Suprapubic skin (tissue), 4 donors: ENCODE data around the gene HM13. TPM values are rescaled to one million over a fixed set of nuclear protein-coding genes. Genes with fewer than 3 reads are reported as not detected.
A peak's percentile ranks its signal among the peaks of the same experiment; 100 is the strongest.
"Not testable (repeated sequence)": the region's sequence is repeated elsewhere in the genome, so short reads cannot be mapped to it uniquely, and the experiment has no call there.

Experiments used
- DNase-seq, 2 donors: peaks; one replicate each; pipeline ENCODE4 v3.0.0-alpha.2; 2019; ENCODE audit warnings: low spot score in 2 of 2
- H3K27ac ChIP-seq: fragments of 200-600 bp; sonication (generic); one replicate; pipeline ENCODE4 v1.5.1; 2019
- H3K27me3 ChIP-seq: fragments of 200-600 bp; sonication (generic); one replicate; pipeline ENCODE4 v1.5.1; 2019
- H3K36me3 ChIP-seq: fragments of 200-600 bp; sonication (generic); one replicate; pipeline ENCODE4 v1.5.1; 2019
- H3K4me1 ChIP-seq: fragments of 200-600 bp; sonication (generic); one replicate; pipeline ENCODE4 v1.5.1; 2019
- H3K4me3 ChIP-seq: fragments of 200-600 bp; sonication (generic); one replicate; pipeline ENCODE4 v1.5.1; 2019; ENCODE audit warnings: mild to moderate bottlenecking
- H3K9me3 ChIP-seq: fragments of 200-600 bp; sonication (generic); one replicate; pipeline ENCODE4 v1.5.1; 2019
- EP300 ChIP-seq: sonication (generic); formaldehyde crosslinking; IDR thresholded peaks from one replicate; pipeline ENCODE4 v1.6.1; 2017; ENCODE audit warnings: antibody characterized with exemption
- POLR2A ChIP-seq, 2 donors: fragments of 450-650 bp; IDR thresholded peaks; one replicate each; pipeline ENCODE4 v1.6.1; 2017; ENCODE audit warnings: antibody characterized with exemption in 2 of 2, mild to moderate bottlenecking in 2 of 2, moderate library complexity in 2 of 2
- POLR2AphosphoS5 ChIP-seq, 3 donors: sonication (generic); formaldehyde crosslinking; IDR thresholded peaks; one replicate each; pipeline ENCODE4 v1.6.1; 2017; ENCODE audit warnings: antibody characterized with exemption in 3 of 3
- WGBS: methylation state at CpG from one replicate; pipeline ENCODE4 v1.1.5; 2018; 5-methylcytosine and 5-hydroxymethylcytosine counted together
- total RNA-seq, 4 donors: library from RNA; depleted of rRNA; stranded (reverse); fragments of >200 nt; gene quantifications; one replicate each; pipeline ENCODE4 v1.1.0, GENCODE V29; 2016
- TF ChIP-seq, protein P1 (sequence below), 2 donors: fragments of 200-600 bp in 1 of 2; fragments of 450-650 bp in 1 of 2; sonication (generic) in 1 of 2; IDR thresholded peaks; one replicate each; pipeline ENCODE4 v1.5.1; 2016 to 2019; ENCODE audit warnings: antibody characterized with exemption in 2 of 2, mild to moderate bottlenecking in 1 of 2, moderate library complexity in 1 of 2

Gene HM13
- total RNA-seq, 4 donors from 2014 or later: 44.3 to 59.7 (median 54.4) TPM

DNA sequence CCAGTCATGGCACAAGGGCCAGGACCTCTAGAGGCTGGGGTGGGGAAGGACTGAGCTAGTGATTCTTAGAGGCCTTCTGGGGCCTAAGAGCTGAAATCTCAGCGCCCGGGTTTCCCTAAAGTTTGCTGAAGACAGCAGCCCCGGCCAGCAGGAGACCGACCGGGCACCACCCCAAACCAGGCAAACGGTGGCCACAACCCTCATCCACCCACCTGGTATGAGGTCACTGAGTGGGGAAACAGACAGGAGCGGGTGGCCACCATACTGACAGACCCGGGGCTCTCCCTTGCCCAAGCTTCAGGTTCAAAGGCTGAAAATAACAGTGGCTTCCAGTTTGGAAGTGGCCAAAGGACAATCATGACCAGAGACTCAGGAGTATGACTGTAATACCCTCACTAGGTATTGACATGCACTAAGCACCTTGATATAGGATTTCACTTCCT, 55.8 kb downstream of the HM13 start:
- Histone ChIP-seq H3K4me1 (peaks cover 88% of the 10 kb centered on the region), H3K4me3 (no peak overlapping the region), H3K27me3 (no peaks in the 10 kb centered on the region), H3K27ac (peak overlapping the region; percentile 70), H3K9me3 (no peaks in the 10 kb centered on the region), H3K36me3 (peaks cover 33% of the 10 kb centered on the region)
- DNase-seq: no peak
- TF ChIP-seq POLR2A (IDR thresholded peaks at IDR 0.05) (no peak), POLR2AphosphoS5 (IDR thresholded peaks at IDR 0.05) (no peak), EP300 (no peak)
- TF ChIP-seq, protein P1, sequence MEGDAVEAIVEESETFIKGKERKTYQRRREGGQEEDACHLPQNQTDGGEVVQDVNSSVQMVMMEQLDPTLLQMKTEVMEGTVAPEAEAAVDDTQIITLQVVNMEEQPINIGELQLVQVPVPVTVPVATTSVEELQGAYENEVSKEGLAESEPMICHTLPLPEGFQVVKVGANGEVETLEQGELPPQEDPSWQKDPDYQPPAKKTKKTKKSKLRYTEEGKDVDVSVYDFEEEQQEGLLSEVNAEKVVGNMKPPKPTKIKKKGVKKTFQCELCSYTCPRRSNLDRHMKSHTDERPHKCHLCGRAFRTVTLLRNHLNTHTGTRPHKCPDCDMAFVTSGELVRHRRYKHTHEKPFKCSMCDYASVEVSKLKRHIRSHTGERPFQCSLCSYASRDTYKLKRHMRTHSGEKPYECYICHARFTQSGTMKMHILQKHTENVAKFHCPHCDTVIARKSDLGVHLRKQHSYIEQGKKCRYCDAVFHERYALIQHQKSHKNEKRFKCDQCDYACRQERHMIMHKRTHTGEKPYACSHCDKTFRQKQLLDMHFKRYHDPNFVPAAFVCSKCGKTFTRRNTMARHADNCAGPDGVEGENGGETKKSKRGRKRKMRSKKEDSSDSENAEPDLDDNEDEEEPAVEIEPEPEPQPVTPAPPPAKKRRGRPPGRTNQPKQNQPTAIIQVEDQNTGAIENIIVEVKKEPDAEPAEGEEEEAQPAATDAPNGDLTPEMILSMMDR (IDR thresholded peaks at IDR 0.05): no peak
- WGBS: 54% methylated on average over 6 of the region's 8 CpGs

DNA sequence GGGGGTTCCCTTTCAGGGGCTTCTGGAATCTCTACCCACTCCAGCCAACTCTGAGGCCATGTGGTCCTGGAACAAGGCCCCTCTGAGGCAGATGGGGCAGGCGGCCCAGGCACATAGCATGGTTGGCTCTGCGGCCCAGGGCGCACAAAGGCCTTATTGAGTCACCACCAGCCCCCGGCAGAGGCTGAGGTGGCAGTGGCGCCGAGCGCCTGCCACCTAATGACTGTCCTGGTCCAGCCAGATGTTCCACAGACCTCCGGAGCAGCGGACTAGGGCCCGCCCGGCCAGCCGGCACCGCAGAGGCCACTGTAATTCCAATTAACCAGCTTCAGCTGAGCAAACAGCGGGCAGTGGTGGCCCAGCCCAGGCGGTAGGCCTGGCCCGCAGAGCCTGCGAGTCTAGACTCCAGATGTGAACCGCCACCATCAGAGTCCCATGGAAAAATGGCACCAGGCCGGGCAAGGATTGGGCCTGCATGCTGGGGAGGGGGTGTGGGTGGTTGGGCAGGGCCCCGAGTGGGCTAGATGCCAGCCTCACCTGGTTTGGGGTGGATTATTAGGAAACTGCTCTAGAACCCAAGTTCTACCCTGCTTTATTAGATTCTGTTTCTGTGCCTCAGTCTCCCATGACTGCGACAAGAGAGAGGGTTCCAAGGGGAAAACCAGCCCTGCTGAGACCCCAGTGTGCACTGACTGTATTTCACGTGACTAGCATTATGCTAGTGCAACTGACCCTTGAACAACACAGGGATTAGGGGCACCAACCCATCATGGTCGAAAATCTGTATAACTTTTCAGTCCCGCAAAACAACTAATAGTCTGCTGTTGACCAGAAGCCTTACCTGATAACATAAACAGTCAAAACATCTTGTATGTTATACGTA, 56.7 kb downstream of the HM13 start:
- peaks cover 29% of the 10 kb centered on the region for H3K36me3 ChIP-seq
- peak in 1 of 2 donors; percentile 78 for DNase-seq
- H3K27ac ChIP-seq: peak overlapping the region; percentile 70
- WGBS: 78% methylated on average over 6 of the region's 25 CpGs
- TF ChIP-seq POLR2AphosphoS5 (IDR thresholded peaks at IDR 0.05) (peak in 1 of 3 donors; percentile 23), POLR2A (IDR thresholded peaks at IDR 0.05) (no peak)
- H3K4me3 ChIP-seq: no peak overlapping the region
- no peaks in the 10 kb centered on the region for H3K27me3 ChIP-seq
- no peaks in the 10 kb centered on the region for H3K9me3 ChIP-seq
- peaks cover 80% of the 10 kb centered on the region for H3K4me1 ChIP-seq

DNA sequence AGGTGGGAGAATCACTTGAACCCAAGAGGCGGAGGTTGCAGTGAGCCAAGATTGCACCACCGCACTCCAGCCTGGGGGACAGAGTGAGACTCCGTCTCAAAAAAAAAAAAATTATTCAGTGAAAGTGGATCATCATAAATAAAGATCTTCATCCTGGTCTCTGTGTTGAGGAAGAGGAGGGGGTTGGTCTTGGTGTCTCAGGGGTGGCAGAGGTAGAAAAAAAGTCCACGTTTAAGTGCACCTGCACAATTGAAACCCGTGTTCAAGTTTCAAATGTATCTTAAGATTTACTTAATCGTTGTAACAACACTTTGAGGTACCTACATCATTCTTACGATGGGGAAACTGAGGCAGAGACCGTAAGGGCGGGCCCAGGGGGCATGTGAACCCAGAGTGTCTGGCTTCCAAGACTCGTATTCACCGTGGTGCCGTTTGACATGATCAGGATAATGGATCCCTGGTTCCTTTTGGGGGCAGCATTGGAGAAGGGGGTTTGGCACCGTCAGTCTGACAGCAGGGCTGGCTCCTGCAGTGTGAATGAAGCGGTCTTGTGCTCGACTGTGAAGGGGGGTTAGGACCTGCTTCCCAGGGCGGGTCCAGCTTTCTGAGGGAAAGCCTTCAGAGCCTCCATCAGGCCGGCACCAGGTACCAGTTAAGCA, 57.9 kb downstream of the HM13 start:
- Histone ChIP-seq H3K27ac (peak overlapping the region; percentile 83), H3K4me1 (peaks cover 68% of the 10 kb centered on the region), H3K27me3 (no peaks in the 10 kb centered on the region), H3K9me3 (no peaks in the 10 kb centered on the region), H3K4me3 (peak overlapping the region; percentile 47), H3K36me3 (peaks cover 18% of the 10 kb centered on the region)
- no peak for DNase-seq
- no peak for TF ChIP-seq POLR2AphosphoS5 (IDR thresholded peaks at IDR 0.05)
- TF ChIP-seq, protein P1 (IDR thresholded peaks at IDR 0.05): no peak
- TF ChIP-seq POLR2A (IDR thresholded peaks at IDR 0.05): no peak
- no peak for TF ChIP-seq EP300
- WGBS: 30% methylated on average over 17 of the region's 17 CpGs

DNA sequence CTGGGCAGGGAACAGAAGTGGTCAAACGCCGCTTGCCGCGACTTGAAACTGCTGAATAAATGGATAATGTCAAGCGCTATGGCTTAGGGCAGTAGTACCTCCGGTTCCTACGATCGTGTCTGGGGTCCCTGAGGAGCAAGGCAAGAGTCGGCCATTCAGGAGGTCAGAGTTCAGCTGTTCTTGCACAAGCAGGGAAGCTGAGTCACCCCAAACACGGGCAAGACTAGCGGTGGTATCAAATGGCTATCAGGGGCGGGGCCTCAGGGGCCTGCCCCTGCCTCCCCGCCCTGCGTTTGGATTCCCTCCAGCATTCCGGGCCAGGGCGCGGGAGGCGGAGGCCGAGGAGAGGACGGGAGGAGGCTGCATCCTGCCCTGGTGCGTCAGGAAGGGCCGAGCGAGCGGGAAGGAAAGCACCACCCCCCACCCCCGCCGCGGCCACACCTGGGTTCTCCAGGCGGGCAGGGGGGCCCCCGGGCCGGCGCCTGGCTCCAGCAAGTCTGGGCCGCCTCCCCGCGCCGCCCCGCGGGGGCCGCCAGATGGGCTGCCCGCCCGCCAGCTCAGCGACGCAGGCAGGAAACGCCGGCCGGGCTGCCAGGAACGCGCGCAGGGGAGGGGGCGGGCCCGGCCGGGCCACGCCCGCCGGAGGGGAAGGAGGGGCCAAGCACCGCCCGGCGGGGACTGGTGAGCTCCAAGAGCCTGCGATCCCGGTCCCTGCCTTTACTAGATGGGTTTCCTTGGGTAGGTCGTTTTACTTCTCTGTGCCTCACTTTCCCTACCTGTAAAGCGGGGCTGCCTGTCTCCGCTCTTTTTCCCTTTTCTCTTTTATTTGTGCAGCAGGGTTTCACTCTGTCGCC, 58.7 kb downstream of the HM13 start:
- 3% methylated on average over 20 of the region's 63 CpGs for WGBS
- Histone ChIP-seq H3K27ac (peak overlapping the region; percentile 83), H3K36me3 (peaks cover 10% of the 10 kb centered on the region), H3K4me1 (peaks cover 60% of the 10 kb centered on the region), H3K4me3 (peak overlapping the region; percentile 47), H3K27me3 (no peaks in the 10 kb centered on the region), H3K9me3 (no peaks in the 10 kb centered on the region)
- DNase-seq: peak; percentile 96 to 97
- peak; percentile 59 to 77 for TF ChIP-seq POLR2A (IDR thresholded peaks at IDR 0.05)
- TF ChIP-seq POLR2AphosphoS5 (IDR thresholded peaks at IDR 0.05): peak; percentile 75 to 97 (median 91)
- TF ChIP-seq, protein P1 (IDR thresholded peaks at IDR 0.05): no peak
- no peak for TF ChIP-seq EP300

DNA sequence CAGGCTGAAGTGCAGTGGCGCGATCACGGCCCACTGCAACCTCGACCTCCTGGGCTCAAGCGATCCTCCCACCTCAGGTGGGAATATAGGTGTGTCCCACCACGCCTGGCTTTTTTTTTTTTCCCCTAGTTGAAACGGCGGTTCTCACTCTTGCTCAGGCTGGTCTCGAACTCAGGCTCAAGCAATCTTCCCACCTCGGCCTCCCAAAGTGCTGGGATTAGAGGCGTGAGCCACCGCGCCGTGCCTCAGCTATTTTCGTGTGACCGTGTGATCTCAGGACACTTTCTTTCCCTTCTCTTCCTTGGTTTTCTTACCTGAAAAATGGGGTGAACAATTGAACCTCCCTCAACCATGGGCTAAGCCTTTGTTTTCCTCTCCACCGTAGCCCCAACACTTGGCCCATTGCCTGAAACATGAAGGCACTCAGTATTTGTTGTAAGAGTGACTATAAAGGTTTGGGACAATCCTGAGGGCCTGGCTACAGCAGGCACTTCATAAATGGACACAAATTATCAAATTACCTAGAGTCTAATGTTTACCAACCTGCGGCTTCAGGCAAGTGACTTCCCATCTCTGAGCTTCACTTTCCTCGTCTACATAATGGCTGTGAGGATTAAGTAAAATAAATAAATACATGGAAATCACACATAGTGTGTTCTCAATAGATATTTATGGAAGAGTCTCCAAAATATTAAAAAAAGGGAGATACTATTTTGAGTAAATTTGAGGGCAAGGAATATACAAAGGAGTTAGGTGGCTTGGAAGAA, 59.5 kb downstream of the HM13 start:
- Histone ChIP-seq H3K9me3 (no peaks in the 10 kb centered on the region), H3K4me1 (peaks cover 52% of the 10 kb centered on the region)
- 31% methylated on average over 19 of the region's 19 CpGs for WGBS

DNA sequence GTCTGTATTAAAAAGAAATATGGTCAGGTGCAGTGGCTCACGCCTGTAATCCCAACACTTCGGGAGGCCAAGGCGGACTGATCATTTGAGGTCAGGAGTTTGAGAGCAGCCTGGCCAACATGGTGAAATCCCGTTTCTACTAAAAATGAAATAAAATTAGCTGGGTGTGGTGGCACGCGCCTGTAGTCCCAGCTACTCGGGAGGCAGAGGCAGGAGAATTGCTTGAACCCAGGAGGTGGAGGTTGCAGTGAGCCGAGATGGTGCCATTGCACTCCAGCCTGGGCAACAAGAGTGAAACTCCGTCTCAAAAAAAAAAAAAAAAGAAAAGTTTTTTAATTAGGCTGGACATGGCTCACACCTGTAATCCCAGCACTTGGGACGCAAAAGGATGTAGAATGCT, 60.7 kb downstream of the HM13 start:
- H3K36me3 ChIP-seq, DNase-seq, H3K27ac ChIP-seq, H3K27me3 ChIP-seq, H3K4me3 ChIP-seq, H3K9me3 ChIP-seq: not testable (repeated sequence)
- H3K4me1 ChIP-seq: peaks cover 40% of the 10 kb centered on the region
- WGBS: 93% methylated on average over 10 of the region's 10 CpGs

More for the DNA sequence above, 59.5 kb downstream of the HM13 start:
- Histone ChIP-seq H3K27me3 (no peaks in the 10 kb centered on the region), H3K4me3 (peak overlapping the region; percentile 47), H3K36me3 (peaks cover 4% of the 10 kb centered on the region), H3K27ac (peak overlapping the region; percentile 83)
- DNase-seq: no peak
- no peak for TF ChIP-seq EP300
- TF ChIP-seq POLR2A (IDR thresholded peaks at IDR 0.05): no peak
- no peak for TF ChIP-seq POLR2AphosphoS5 (IDR thresholded peaks at IDR 0.05)
- TF ChIP-seq, protein P1 (IDR thresholded peaks at IDR 0.05): no peak
